K562 (cell line): ENCODE measurements around the gene TP53TG5. TPM values are rescaled to one million over a fixed set of nuclear protein-coding genes. Genes with fewer than 3 reads are reported as not detected.

Experiments
- ATAC-seq: fragments of 200-7000 bp; cut with Tn5 transposase; 3 replicates; pipeline ENCODE4 v1.9.1; 2020; ENCODE audit warnings: moderate library complexity
- BruUV-seq: library from RNA; stranded (reverse); fragments of 400-500 nt; replicated peaks from 2 replicates; lab custom pipeline; 2021; lab: Mats Ljungman, UMichigan
- CTCF ChIA-PET: fragments of 300-600 bp; formaldehyde crosslinking; extraction: SDS; loops from one replicate; lab custom pipeline; 2021; ENCODE audit warnings: low intra/inter-chr PET ratio; lab: Yijun Ruan, JAX
- POLR2A ChIA-PET: fragments of 300-600, 350-650 bp; sonication (Branson Sonifier 250); formaldehyde crosslinking; extraction: SDS; loops from one replicate; lab custom pipeline; 2021; ENCODE audit warnings: antibody characterized with exemption, inconsistent platforms; lab: Yijun Ruan, JAX
- DNase-seq, 4 experiments: peaks; one replicate each; pipeline versions ENCODE4 v3.0.0 to v3.0.0-alpha.2; 2011 to 2018; ENCODE audit warnings: low spot score in 3 of 4, mixed read lengths in 3 of 4; ENCODE audit errors: extremely low read depth in 1 of 4
- FAIRE-seq: peaks from 2 replicates; lab custom pipeline; 2011; peaks lifted over from hg19 to GRCh38; lab: Jason Lieb, UNC
- H2AFZ ChIP-seq: 2 replicates; pipeline ENCODE4 v1.6.0; 2011; ENCODE audit warnings: low read depth, low read length, control low read depth, inconsistent platforms
- H3K27ac ChIP-seq: fragments of 200-600 bp; 3 replicates; pipeline ENCODE4 v1.8.0; 2011; ENCODE audit warnings: low read depth, mild to moderate bottlenecking, control low read depth, inconsistent platforms, low read length, moderate library complexity, mixed read lengths; ENCODE audit errors: extremely low read depth
- H3K27me3 ChIP-seq, 2 experiments: fragments of 300-600 bp in 1 of 2; 2 replicates in 1 of 2; 3 replicates in 1 of 2; pipeline versions ENCODE4 v1.6.0 to v1.8.0; 2011; ENCODE audit warnings: inconsistent platforms in 2 of 2, low read length in 2 of 2, mild to moderate bottlenecking in 1 of 2, mixed read lengths in 1 of 2, moderate library complexity in 1 of 2; ENCODE audit not compliant: control insufficient read depth in 2 of 2, insufficient read depth in 2 of 2
- H3K36me3 ChIP-seq: fragments of 300-600 bp; 3 replicates; pipeline ENCODE4 v1.8.0; 2011; ENCODE audit warnings: mild to moderate bottlenecking, low read length, inconsistent platforms; ENCODE audit not compliant: control insufficient read depth, insufficient read depth
- H3K4me1 ChIP-seq, 2 experiments: fragments of 200-600 bp in 1 of 2; replicated peaks in 1 of 2; 2 replicates in 1 of 2; 3 replicates in 1 of 2; pipeline versions ENCODE4 v1.5.1 to v1.8.0; 2011; ENCODE audit warnings: inconsistent platforms in 2 of 2, low read length in 2 of 2, mild to moderate bottlenecking in 1 of 2, mixed read lengths in 1 of 2, moderate library complexity in 1 of 2; ENCODE audit not compliant: control insufficient read depth in 2 of 2, insufficient read depth in 2 of 2
- H3K4me2 ChIP-seq: 2 replicates; pipeline ENCODE4 v1.6.1; 2011; ENCODE audit warnings: low read length, control low read depth, inconsistent platforms, mixed read lengths; ENCODE audit not compliant: insufficient read depth
- H3K4me3 ChIP-seq: fragments of 200-600 bp; sonication (generic), shearing (Covaris generic); 2 replicates; pipeline ENCODE4 v1.5.1; 2016; ENCODE audit warnings: control low read depth, inconsistent platforms
- H3K79me2 ChIP-seq: fragments of 200-600 bp; 3 replicates; pipeline ENCODE4 v1.8.0; 2011; ENCODE audit warnings: low read length, inconsistent platforms; ENCODE audit not compliant: control insufficient read depth, insufficient read depth
- H3K9ac ChIP-seq, 2 experiments: 2 replicates each; pipeline versions ENCODE4 v1.6.0 to v1.6.1; 2011; ENCODE audit warnings: low read depth in 2 of 2, low read length in 2 of 2, control low read depth in 1 of 2, inconsistent platforms in 1 of 2, mild to moderate bottlenecking in 1 of 2, mixed read lengths in 1 of 2; ENCODE audit not compliant: insufficient read depth in 1 of 2
- H3K9me1 ChIP-seq: one replicate; pipeline ENCODE4 v1.6.0; 2011; ENCODE audit warnings: inconsistent platforms, mild to moderate bottlenecking, low read length, moderate library complexity; ENCODE audit not compliant: control insufficient read depth, insufficient read depth
- H3K9me3 ChIP-seq: replicated peaks from 2 replicates; pipeline ENCODE4 v1.5.1; 2011; ENCODE audit warnings: low read depth, low read length, inconsistent platforms; ENCODE audit not compliant: control insufficient read depth, insufficient read depth
- H4K20me1 ChIP-seq: replicated peaks from 2 replicates; pipeline ENCODE4 v1.6.1; 2011; ENCODE audit warnings: low read length, inconsistent platforms, mixed read lengths; ENCODE audit not compliant: control insufficient read depth, insufficient read depth
- ATF1 ChIP-seq, 2 experiments: fragments of 450-650 bp in 1 of 2; IDR thresholded peaks; 2 replicates each; pipeline ENCODE4 v1.6.1; 2016; ENCODE audit warnings: missing compliant biosample characterization in 1 of 2, missing genetic modification characterization in 1 of 2
- ATF7 ChIP-seq: fragments of 450-650 bp; IDR thresholded peaks from 2 replicates; pipeline ENCODE4 v1.7.1; 2014; ENCODE audit warnings: mild to moderate bottlenecking, moderate library complexity
- MCM7 ChIP-seq, 2 experiments: fragments of 450-650 bp; IDR thresholded peaks; 2 replicates each; pipeline ENCODE4 v1.6.1; 2016 to 2018
- TCF7 ChIP-seq: sonication (generic); IDR thresholded peaks from 2 replicates; pipeline ENCODE4 v1.6.1; 2016; ENCODE audit warnings: antibody characterized with exemption, borderline replicate concordance
- ZNF124 ChIP-seq: sonication (generic); formaldehyde crosslinking; IDR thresholded peaks from 2 replicates; pipeline ENCODE4 v1.8.1; 2022; ENCODE audit warnings: missing genetic modification reagents
- WGBS: fragments of 100-300 bp; shearing (Covaris generic); methylation state at CpG from one replicate; pipeline ENCODE4 v1.1.6; 2016; ENCODE audit warnings: low coverage, mixed read lengths; ENCODE audit not compliant: insufficient coverage; ENCODE audit errors: missing lambda C conversion rate; 5-methylcytosine and 5-hydroxymethylcytosine counted together
- in situ Hi-C: fragments of 300-500 bp; cut with MboI; formaldehyde crosslinking; loops from 4 replicates; pipeline ENCODE4 v1.15.0; 2018; ENCODE audit warnings: inconsistent platforms, mixed read lengths
- intact Hi-C: fragments of 100-400 bp; cut with micrococcal nuclease; formaldehyde crosslinking; loops from 2 replicates; pipeline ENCODE4 v1.14.2; 2022
- polyA plus RNA-seq, 8 experiments: library from polyadenylated mRNA; depleted of rRNA in 4 of 8; stranded (reverse) in 5 of 8; unstranded in 3 of 8; fragments of >200 nt; fragmentation: Nextera tagmentation in 2 of 8; fragmentation: Illumina TruSeq in 1 of 8; extraction: Ambion mirVana in 2 of 8; extraction: Trizol in 1 of 8; gene quantifications; 2 replicates each; pipeline versions ENCODE4 v1.2.1 to v1.2.3, GENCODE V29; 2011 to 2014; ENCODE audit warnings: inconsistent platforms in 1 of 8, missing spikeins in 1 of 8
- total RNA-seq, 7 experiments: library from RNA; depleted of rRNA in 6 of 7; stranded (reverse); fragments of >200 nt in 6 of 7; fragmentation: Illumina TruSeq in 2 of 7; extraction: Trizol in 2 of 7; gene quantifications; 2 replicates each; pipeline versions ENCODE4 v1.2.1 to v1.2.3, GENCODE V29; 2011 to 2021; ENCODE audit warnings: low replicate concordance in 1 of 7
- TF ChIP-seq, protein P1 (sequence below), 2 experiments: IDR thresholded peaks; 2 replicates each; pipeline ENCODE4 v1.6.1; 2011; ENCODE audit warnings: borderline replicate concordance in 1 of 2, control low read depth in 1 of 2, low read depth in 1 of 2, low read length in 1 of 2, mild to moderate bottlenecking in 1 of 2, mixed read lengths in 1 of 2, moderate library complexity in 1 of 2; ENCODE audit not compliant: insufficient read depth in 1 of 2, insufficient read length in 1 of 2, poor library complexity in 1 of 2, severe bottlenecking in 1 of 2; ENCODE audit errors: extremely low read depth in 1 of 2

The TP53TG5 gene
- total and polyA plus RNA-seq, 9 of the 15 experiments (the other 6 are each of a cell fraction or from before 2014, with no cell fraction given), result 0.04 to 0.05 (median 0.04) TPM; not detected in 6

DNA sequence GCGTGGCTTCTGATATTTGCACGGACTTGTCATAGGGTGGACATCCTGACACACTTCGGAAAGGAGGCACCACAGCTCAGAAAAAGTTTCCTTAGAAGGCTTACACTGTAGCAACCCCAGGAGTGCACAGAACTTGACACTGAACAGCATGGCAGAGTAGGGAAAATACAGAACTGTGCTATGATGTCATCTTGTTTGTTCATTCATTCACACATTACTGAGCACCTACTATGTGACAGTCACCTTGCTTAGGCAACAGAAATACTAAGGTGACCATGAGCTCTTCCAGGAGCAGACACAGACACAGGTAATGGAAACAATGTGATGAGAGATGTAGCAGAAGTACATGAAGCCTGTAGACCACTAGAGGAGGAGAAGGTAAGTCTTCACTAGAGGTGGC is 35.4 kb upstream of the TP53TG5 start:
- FAIRE-seq, result no peak
- no TSS peak for BruUV-seq
- H3K4me1 ChIP-seq, result peaks cover 4 to 20% of the 10 kb centered on the region in 2 experiments; a peak in 2 of 5 replicates
- no peak for TF ChIP-seq ZNF124
- no peak for TF ChIP-seq TCF7
- TF ChIP-seq ATF7, result peak; percentile 16; the same call in 1 of the 2 replicates
- no peak for TF ChIP-seq ATF1 (CRISPR knock-in tag; IDR thresholded peaks at IDR 0.05)
- no peak for TF ChIP-seq ATF1 (tag; IDR thresholded peaks at IDR 0.05)
- TF ChIP-seq, protein P1, sequence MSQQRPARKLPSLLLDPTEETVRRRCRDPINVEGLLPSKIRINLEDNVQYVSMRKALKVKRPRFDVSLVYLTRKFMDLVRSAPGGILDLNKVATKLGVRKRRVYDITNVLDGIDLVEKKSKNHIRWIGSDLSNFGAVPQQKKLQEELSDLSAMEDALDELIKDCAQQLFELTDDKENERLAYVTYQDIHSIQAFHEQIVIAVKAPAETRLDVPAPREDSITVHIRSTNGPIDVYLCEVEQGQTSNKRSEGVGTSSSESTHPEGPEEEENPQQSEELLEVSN (IDR thresholded peaks at IDR 0.05; ENCODE audit: borderline replicate concordance in 1 of 2, extremely low read depth in 1 of 2, insufficient read depth in 1 of 2, insufficient read length in 1 of 2, low read depth in 1 of 2, low read length in 1 of 2, poor library complexity in 1 of 2, severe bottlenecking in 1 of 2), result no peak
- no peak for TF ChIP-seq MCM7 (IDR thresholded peaks at IDR 0.05)
- TF ChIP-seq, all 486 proteins: peak for 1
- ChIA-PET CTCF (no interaction called here), POLR2A (interaction anchor here (0.8 kb wide), 1 partner anchor 67 kb away, joined by 4 read pairs; no protein-coding TSS in a partner anchor)
- 24% methylated on average over 3 of the region's 3 CpGs for WGBS
- DNase-seq (no peak), ATAC-seq (no peak)
- Histone ChIP-seq H3K9ac (no peak overlapping the region), H3K9me1 (no peaks in the 10 kb centered on the region), H4K20me1 (no peaks in the 10 kb centered on the region), H3K9me3 (no peaks in the 10 kb centered on the region), H2AFZ (no peak overlapping the region; the same call in 1 of the 2 replicates), H3K36me3 (peaks cover 27% of the 10 kb centered on the region), H3K27ac (no peak overlapping the region), H3K4me2 (no peak overlapping the region), H3K4me3 (no peak overlapping the region), H3K27me3 (no peaks in the 10 kb centered on the region), H3K79me2 (peaks cover 26% of the 10 kb centered on the region)
- intact Hi-C loops, result no loop called here
- in situ Hi-C loops, result no loop called here
